ENCODE results near the gene NR5A2.

GRCh38 chr1:200205216-200205995 lies 177.9 kb downstream of the NR5A2 start:
- no peak for TF ChIP-seq CTCF (tag by site-specific recombination; IDR thresholded peaks at IDR 0.05)
- no peak for TF ChIP-seq REST (tag by site-specific recombination; IDR thresholded peaks at IDR 0.05)
- no peak for TF ChIP-seq ZNF704 (tag by site-specific recombination; IDR thresholded peaks at IDR 0.05)
- TF ChIP-seq ZNF391 (tag by site-specific recombination; IDR thresholded peaks at IDR 0.05; ENCODE audit: borderline replicate concordance, low read depth): no peak
- no peak for TF ChIP-seq YY1 (tag by site-specific recombination; IDR thresholded peaks at IDR 0.05)
- TF ChIP-seq ZNF121 (tag by site-specific recombination; IDR thresholded peaks at IDR 0.05): no peak
- no peak for TF ChIP-seq PRDM1 (tag by site-specific recombination; IDR thresholded peaks at IDR 0.05)
- no peak for TF ChIP-seq AEBP2 (tag by site-specific recombination; IDR thresholded peaks at IDR 0.05; ENCODE audit: borderline replicate concordance)
- no peak for TF ChIP-seq PATZ1 (tag by site-specific recombination; IDR thresholded peaks at IDR 0.05)
- no peak for TF ChIP-seq ZSCAN16 (tag by site-specific recombination; IDR thresholded peaks at IDR 0.05)
- TF ChIP-seq GLI2 (tag by site-specific recombination; IDR thresholded peaks at IDR 0.05; ENCODE audit: borderline replicate concordance, low read depth): no peak
- no peak for TF ChIP-seq ELK4 (IDR thresholded peaks at IDR 0.05; ENCODE audit: borderline replicate concordance, low read depth, low read length)
- TF ChIP-seq MEIS1 (CRISPR knock-in tag; IDR thresholded peaks at IDR 0.05; ENCODE audit: borderline replicate concordance): no peak
- TF ChIP-seq KLF9 (tag by site-specific recombination; IDR thresholded peaks at IDR 0.05; ENCODE audit: low read depth): no peak

Data from HEK293 (cell line).